ENCODE measurements around the gene MAK.
"Not testable (repeated sequence)": the region's sequence is repeated elsewhere in the genome, so short reads cannot be mapped to it uniquely, and the experiment has no call there.

DNA sequence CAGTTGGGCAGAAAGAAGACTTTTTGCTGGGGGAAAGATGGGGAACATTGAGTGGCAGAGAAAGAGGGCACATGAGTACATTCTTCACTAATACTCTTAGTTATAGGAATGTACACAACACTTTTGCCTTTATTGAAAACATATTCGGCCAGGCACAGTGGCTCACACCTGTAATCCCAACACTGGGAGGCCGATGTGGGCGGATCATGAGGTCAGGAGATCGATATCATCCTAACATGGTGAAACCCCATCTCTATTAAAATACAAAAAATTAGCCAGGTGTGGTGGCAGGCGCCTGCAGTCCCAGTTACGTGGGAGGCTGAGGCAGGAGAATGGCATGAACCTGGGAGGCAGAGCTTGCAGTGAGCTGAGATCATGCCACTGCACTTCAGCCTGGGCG, 24.7 kb upstream of the MAK start:
- TF ChIP-seq, protein P1, sequence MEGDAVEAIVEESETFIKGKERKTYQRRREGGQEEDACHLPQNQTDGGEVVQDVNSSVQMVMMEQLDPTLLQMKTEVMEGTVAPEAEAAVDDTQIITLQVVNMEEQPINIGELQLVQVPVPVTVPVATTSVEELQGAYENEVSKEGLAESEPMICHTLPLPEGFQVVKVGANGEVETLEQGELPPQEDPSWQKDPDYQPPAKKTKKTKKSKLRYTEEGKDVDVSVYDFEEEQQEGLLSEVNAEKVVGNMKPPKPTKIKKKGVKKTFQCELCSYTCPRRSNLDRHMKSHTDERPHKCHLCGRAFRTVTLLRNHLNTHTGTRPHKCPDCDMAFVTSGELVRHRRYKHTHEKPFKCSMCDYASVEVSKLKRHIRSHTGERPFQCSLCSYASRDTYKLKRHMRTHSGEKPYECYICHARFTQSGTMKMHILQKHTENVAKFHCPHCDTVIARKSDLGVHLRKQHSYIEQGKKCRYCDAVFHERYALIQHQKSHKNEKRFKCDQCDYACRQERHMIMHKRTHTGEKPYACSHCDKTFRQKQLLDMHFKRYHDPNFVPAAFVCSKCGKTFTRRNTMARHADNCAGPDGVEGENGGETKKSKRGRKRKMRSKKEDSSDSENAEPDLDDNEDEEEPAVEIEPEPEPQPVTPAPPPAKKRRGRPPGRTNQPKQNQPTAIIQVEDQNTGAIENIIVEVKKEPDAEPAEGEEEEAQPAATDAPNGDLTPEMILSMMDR (IDR thresholded peaks at IDR 0.05; ENCODE audit: poor library complexity), result not testable (repeated sequence)
- TF ChIP-seq EZH2phosphoT487 (IDR thresholded peaks at IDR 0.05; ENCODE audit: low read depth, severe bottlenecking, unreplicated experiment); EZH2 (IDR thresholded peaks at IDR 0.05; ENCODE audit: borderline replicate concordance): not testable (repeated sequence)
